ENCODE results near the gene BLM. TPM values are rescaled to one million over a fixed set of nuclear protein-coding genes. Genes with fewer than 3 reads are reported as not detected.

BLM gene
- total RNA-seq, 3 donors from 2014 or later = 0.33 to 7.4 (median 2.2) TPM

DNA sequence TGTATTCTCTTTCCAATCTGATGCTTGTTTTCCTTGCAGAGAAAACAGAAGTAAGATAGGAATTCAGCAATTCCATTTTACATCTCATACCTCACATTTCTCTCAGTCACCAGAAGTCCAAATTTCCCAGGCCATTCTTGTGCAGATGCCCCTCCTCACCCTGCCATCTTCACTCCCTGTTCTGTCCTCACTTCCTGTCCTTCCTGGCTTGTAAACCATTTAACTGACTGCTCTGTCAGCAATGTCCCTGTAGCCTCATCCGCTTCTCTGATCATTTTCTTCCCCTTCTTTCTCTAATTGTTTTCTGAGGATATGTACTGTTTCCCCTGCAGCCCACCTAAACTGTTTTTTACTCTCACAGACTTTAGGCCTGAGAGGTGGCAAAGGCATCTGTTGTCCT, 40.3 kb downstream of the BLM start:
- H3K27me3 ChIP-seq = no peaks in the 10 kb centered on the region
- H3K4me1 ChIP-seq = no peaks in the 10 kb centered on the region
- no peak for TF ChIP-seq POLR2A (IDR thresholded peaks at IDR 0.05)
- TF ChIP-seq, protein P1, sequence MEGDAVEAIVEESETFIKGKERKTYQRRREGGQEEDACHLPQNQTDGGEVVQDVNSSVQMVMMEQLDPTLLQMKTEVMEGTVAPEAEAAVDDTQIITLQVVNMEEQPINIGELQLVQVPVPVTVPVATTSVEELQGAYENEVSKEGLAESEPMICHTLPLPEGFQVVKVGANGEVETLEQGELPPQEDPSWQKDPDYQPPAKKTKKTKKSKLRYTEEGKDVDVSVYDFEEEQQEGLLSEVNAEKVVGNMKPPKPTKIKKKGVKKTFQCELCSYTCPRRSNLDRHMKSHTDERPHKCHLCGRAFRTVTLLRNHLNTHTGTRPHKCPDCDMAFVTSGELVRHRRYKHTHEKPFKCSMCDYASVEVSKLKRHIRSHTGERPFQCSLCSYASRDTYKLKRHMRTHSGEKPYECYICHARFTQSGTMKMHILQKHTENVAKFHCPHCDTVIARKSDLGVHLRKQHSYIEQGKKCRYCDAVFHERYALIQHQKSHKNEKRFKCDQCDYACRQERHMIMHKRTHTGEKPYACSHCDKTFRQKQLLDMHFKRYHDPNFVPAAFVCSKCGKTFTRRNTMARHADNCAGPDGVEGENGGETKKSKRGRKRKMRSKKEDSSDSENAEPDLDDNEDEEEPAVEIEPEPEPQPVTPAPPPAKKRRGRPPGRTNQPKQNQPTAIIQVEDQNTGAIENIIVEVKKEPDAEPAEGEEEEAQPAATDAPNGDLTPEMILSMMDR (IDR thresholded peaks at IDR 0.05) = no peak
- no peak for TF ChIP-seq POLR2AphosphoS5 (IDR thresholded peaks at IDR 0.05)
- H3K4me3 ChIP-seq = no peak overlapping the region
- no peaks in the 10 kb centered on the region for H3K36me3 ChIP-seq
- intact Hi-C loops (cut with DNase I; ENCODE audit: low total_unique reads) = no loop called here
- no peaks in the 10 kb centered on the region for H3K9me3 ChIP-seq
- H3K27ac ChIP-seq = no peak overlapping the region
- no peak for DNase-seq (ENCODE audit: low spot score in 2 of 2)

DNA sequence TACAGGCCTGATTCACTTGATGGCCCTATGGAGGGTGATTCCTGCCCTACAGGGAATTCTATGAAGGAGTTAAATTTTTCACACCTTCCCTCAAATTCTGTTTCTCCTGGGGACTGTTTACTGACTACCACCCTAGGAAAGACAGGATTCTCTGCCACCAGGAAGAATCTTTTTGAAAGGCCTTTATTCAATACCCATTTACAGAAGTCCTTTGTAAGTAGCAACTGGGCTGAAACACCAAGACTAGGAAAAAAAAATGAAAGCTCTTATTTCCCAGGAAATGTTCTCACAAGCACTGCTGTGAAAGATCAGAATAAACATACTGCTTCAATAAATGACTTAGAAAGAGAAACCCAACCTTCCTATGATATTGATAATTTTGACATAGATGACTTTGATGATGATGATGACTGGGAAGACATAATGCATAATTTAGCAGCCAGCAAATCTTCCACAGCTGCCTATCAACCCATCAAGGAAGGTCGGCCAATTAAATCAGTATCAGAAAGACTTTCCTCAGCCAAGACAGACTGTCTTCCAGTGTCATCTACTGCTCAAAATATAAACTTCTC, 43.6 kb downstream of the BLM start:
- TF ChIP-seq POLR2AphosphoS5 (IDR thresholded peaks at IDR 0.05) (no peak), POLR2A (IDR thresholded peaks at IDR 0.05) (no peak)
- no peak for DNase-seq (ENCODE audit: low spot score in 2 of 2)
- H3K27ac ChIP-seq = no peak overlapping the region

DNA sequence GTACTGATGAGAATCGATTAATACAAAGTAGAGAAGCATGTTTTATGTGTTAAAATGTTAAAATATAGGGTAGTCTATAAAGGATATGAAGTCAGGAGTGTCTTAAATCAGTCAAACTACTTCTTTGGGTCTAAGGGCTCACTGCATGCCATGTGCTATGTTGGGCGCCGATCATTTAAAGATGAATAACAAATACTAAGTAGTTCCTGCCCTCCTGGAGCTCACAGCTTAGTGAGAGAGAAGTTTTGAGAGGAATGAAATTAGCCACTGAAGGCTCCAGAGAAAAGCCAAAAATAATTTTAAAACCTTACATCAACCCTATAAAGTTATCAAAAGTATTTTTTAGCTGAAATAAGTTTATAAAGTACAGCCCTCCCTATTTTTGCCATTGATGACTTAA, 44.5 kb downstream of the BLM start:
- DNase-seq (ENCODE audit: low spot score in 2 of 2) = no peak
- H3K4me3 ChIP-seq = no peak overlapping the region
- no peaks in the 10 kb centered on the region for H3K9me3 ChIP-seq
- no peaks in the 10 kb centered on the region for H3K4me1 ChIP-seq
- TF ChIP-seq POLR2A (IDR thresholded peaks at IDR 0.05) (no peak), POLR2AphosphoS5 (IDR thresholded peaks at IDR 0.05) (no peak)
- TF ChIP-seq, protein P1 (IDR thresholded peaks at IDR 0.05) = no peak
- no peak overlapping the region for H3K27ac ChIP-seq
- no peaks in the 10 kb centered on the region for H3K27me3 ChIP-seq
- H3K36me3 ChIP-seq = no peaks in the 10 kb centered on the region
- intact Hi-C loops (cut with DNase I; ENCODE audit: low total_unique reads) = no loop called here

More for the DNA sequence above, 43.6 kb downstream of the BLM start:
- H3K9me3 ChIP-seq = no peaks in the 10 kb centered on the region
- no peaks in the 10 kb centered on the region for H3K36me3 ChIP-seq
- intact Hi-C loops (cut with DNase I; ENCODE audit: low total_unique reads) = no loop called here
- H3K27me3 ChIP-seq = no peaks in the 10 kb centered on the region
- H3K4me3 ChIP-seq = no peak overlapping the region
- no peaks in the 10 kb centered on the region for H3K4me1 ChIP-seq

DNA sequence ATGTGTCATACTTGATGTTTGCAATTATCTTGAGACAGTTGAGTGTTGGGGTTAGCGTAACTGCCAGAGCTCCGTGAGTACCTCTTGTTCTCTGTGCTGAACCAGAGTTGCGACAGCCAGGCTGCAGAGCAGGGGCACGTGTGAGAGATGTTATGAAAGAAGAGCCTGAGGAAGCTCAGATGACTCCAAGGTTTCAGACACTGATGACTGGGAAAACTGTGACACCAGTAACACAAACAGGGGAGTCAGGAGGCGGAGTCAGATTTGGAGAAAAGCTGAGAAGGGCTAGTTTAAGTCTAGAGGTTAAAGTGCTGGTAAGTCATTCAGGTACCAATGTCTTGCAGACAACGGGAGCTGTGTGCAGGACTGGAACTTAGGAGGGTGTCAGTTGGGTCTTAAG, 45.0 kb downstream of the BLM start:
- Histone ChIP-seq H3K9me3 (no peaks in the 10 kb centered on the region), H3K4me3 (no peak overlapping the region), H3K27ac (no peak overlapping the region), H3K36me3 (no peaks in the 10 kb centered on the region), H3K27me3 (no peaks in the 10 kb centered on the region), H3K4me1 (no peaks in the 10 kb centered on the region)
- intact Hi-C loops (cut with DNase I; ENCODE audit: low total_unique reads) = no loop called here
- DNase-seq (ENCODE audit: low spot score in 2 of 2) = no peak
- peak in 1 of 3 donors; percentile 85 for TF ChIP-seq POLR2AphosphoS5 (IDR thresholded peaks at IDR 0.05)
- TF ChIP-seq, protein P1 (IDR thresholded peaks at IDR 0.05) = no peak
- TF ChIP-seq POLR2A (IDR thresholded peaks at IDR 0.05) = no peak

DNA sequence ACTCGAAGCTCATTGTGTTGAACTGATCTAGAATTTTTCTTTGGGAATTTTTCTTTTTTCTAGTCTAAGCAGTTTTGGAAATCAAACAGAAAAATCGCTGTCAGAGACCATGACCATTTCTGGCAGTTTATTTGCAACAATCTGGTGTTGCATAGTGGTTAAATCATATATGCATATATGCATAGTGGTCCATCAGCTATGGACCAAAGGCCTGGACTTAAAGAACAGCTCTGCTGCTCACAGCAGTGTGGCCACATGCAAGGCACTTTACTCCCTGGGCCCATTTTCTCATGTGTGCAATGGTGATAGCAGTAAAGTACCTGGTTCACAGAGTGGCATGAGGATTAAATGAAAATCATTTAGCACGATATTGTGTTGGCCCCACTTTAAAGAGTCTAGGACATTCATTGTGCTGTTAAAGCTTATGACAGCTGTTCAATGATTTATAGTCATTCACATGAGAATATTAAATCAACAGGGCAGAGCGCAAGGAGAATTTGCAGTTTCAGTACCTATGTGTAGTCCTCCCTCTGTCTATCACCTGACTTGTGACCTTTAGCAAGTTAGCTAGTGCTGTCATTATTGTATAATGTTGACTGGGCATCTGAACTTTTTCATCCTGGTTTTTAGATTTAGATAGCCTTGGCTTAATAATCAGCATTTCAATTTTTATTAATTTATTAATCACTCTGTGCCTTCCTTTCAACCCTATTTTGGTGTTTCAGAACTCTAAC, 46.4 kb downstream of the BLM start:
- TF ChIP-seq, protein P1 (IDR thresholded peaks at IDR 0.05) = no peak
- no peak for TF ChIP-seq POLR2A (IDR thresholded peaks at IDR 0.05)
- TF ChIP-seq POLR2AphosphoS5 (IDR thresholded peaks at IDR 0.05) = no peak
- Histone ChIP-seq H3K4me1 (no peaks in the 10 kb centered on the region), H3K27ac (no peak overlapping the region), H3K36me3 (no peaks in the 10 kb centered on the region), H3K9me3 (no peaks in the 10 kb centered on the region), H3K4me3 (no peak overlapping the region), H3K27me3 (no peaks in the 10 kb centered on the region)
- no peak for DNase-seq (ENCODE audit: low spot score in 2 of 2)
- intact Hi-C loops (cut with DNase I; ENCODE audit: low total_unique reads) = no loop called here

Data from breast epithelium (tissue), 4 donors.